GM21528 (cell line): ENCODE measurements around the gene SC5D.

ENCODE experiments used
- ATAC-seq: cut with Tn5 transposase; IDR thresholded peaks from one replicate; pipeline ENCODE4 v1.9.1; 2021; ENCODE audit warnings: mild to moderate bottlenecking, moderate library complexity; ENCODE audit not compliant: unreplicated experiment, low FRiP score

The SC5D gene

DNA sequence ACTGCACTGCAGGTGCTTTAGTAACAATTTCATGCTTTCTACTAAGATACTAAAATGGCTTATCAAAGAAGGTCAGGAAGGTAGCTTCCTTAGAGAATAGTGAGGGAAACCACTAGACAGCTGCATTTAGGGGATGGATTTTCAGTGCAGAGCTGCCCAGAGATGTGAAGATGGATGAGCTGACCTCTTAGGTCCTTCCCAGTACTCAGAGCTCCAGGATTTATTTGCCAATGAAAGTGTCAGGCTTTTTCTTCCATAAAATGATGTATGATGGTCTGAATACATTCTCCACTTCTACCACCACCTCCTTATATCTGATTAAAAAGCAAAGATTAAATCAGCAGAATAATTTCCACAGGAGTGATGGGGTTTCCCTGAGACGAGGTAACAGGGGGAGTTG, 35.0 kb downstream of the SC5D start:
- no peak for ATAC-seq

GRCh38 chr11:121328176-121328966, 35.8 kb downstream of the SC5D start:
- no peak for ATAC-seq

GRCh38 chr11:121328967-121329679, 36.6 kb downstream of the SC5D start:
- ATAC-seq, result no peak

- no peak for ATAC-seq
These were observed 37.3 kb downstream of the SC5D start for GRCh38 chr11:121329781-121330395.

DNA sequence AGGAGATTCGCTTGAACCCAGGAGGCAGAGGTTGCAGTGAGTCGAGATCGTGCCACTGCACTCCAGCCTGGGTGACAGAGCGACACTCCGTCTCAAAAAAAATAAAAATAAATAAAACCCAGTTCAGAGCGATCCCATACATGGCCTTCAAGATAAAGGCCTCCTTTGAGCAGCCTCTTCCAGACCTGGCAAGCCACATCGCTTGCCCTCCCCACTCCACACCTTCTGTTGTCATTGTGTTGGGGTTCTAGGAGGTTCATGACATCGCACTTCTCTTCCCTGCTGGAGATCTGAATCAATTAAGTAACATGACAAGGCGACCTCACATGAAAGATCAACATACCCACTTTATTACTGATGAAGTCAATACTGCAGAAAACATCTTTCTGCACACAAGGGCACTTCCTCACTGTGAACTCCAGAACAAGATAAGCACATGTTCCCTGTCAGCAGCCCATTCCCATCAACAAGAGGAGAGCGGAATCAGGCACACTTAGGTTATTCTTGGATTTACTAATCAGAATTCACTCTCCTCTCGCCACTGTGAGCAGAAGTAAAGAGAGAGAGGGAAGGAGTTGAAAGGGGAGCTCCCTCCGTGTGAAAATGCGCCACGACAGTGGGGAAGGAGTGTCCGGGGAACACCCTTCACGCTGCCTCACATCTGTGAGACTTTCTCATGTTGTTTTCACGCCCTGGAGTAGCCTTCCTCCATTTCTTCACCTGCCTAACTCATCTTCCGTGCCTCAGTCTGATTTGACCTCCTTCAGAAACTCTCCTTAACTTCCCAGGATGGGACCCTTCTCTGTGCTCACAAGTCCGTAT, 38.3 kb downstream of the SC5D start:
- ATAC-seq, result no peak

GRCh38 chr11:121334973-121335710, 42.6 kb downstream of the SC5D start:
- ATAC-seq, result no peak

DNA sequence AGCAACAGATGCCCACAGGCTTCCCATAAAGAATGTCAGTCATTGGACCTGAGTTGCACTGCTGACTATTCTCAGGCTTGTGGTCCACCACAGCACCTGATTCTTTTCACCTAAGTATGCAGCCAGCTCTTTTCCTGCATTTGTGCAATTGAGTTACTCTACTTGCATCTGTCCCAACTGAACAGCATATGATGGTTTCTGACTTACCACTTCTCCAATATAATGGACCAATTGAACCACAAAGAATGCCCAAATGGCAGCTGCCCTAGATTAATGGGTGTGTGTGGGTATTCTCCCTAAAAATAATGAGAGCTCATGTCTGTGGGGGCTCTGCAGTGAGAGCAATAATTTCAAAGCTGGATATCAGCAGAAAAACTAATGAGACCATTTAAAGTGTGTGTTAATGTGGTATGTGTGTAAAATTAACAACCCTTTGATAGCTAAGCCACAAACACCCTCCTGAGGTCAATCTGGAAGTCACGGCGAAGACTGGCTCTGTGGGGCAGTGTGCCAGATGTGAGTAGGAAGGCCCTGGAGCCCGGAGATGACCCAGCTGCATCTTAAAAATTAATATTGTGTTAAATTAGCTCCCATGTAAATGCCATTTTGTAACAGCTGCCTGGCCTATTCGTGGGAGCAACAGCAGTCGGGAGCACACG, 43.8 kb downstream of the SC5D start:
- no peak for ATAC-seq

GRCh38 chr11:121337078-121337477, 44.5 kb downstream of the SC5D start:
- ATAC-seq, result no peak

DNA sequence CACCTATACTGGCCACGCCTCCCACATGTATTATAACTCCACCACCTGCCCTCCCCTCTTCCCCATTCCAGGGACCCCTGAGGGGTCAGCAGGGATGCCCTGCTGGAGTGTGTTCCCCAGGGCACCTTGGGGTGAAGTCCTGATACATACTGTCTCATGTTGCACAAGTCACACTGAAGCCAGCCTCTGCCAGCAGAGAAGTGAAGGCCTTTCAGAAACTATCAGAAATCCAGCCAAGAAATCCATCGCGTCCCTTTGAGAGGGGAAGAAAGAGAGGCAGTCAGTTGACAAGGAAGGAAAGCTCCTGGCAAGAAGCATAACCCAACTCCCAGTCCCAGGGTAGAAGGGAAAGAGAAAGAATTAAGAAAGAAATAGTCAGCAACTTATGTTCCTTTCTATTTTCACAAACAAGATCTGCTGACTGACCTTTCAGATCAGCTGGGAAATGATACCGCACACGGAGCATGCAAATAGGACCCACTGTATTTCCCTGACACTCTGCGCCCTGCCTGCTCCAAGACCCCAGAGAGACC, 45.2 kb downstream of the SC5D start:
- no peak for ATAC-seq

DNA sequence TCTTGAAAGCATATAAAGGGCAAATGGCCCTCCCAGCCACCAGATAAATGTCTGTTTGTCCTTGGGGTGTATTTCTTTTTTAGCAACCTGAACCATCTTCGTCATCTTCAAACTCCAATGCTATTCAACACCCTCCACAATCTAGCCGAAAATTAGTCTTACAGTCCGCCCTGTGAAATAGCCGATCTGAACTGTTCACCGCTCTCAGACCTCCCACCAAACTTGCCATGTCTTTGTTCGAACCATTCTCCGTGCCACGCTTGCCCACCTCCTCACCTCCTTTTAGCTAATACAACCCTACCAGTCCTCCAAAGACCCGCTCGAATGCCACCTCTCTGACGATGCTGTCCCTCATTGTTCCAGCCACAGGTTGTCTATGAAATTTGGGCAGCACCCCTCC, 46.0 kb downstream of the SC5D start:
- ATAC-seq, result no peak

GRCh38 chr11:121340032-121340580, 47.5 kb downstream of the SC5D start:
- ATAC-seq, result no peak

- no peak for ATAC-seq
These were observed 49.0 kb downstream of the SC5D start for GRCh38 chr11:121341609-121342008.

DNA sequence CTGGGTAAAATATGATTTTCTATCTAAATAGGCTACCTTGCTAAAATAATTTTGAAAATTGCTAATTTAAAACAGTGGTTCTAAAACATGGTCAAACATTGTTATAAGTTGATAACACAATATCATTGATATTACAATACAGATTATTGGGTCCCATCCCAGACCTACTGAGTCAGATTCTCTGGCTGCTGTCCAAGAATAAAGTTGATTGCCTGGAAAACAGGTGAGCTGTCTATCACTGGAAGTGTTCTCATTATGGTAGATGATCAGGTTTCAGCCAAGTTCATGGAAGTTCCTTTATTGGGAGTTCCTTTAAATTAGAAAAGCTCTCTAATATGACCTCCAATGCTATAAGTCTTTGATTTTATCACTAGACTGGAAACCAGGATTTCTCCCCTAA, 52.3 kb downstream of the SC5D start:
- ATAC-seq, result no peak

DNA sequence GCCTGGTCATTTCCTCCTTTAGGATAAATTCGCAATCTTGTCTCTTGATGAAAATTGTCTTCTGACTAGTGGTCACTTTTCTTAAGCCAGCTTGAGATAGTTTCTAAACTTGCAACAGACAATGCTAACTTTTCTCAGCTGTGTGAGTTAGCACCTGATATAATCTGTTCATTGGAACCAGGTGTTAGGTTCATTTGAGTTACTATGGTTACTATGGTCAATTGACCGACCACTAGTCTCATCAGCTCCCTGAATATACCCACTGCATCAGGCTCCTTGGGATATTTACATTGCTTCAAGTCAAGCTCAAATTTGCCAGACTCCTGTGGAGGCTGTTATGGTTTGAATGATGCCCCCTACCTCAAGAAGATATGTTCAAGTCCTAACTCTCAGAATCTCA, 54.5 kb downstream of the SC5D start:
- ATAC-seq, result no peak

- no peak for ATAC-seq
These were observed 55.2 kb downstream of the SC5D start for GRCh38 chr11:121347813-121348212.

DNA sequence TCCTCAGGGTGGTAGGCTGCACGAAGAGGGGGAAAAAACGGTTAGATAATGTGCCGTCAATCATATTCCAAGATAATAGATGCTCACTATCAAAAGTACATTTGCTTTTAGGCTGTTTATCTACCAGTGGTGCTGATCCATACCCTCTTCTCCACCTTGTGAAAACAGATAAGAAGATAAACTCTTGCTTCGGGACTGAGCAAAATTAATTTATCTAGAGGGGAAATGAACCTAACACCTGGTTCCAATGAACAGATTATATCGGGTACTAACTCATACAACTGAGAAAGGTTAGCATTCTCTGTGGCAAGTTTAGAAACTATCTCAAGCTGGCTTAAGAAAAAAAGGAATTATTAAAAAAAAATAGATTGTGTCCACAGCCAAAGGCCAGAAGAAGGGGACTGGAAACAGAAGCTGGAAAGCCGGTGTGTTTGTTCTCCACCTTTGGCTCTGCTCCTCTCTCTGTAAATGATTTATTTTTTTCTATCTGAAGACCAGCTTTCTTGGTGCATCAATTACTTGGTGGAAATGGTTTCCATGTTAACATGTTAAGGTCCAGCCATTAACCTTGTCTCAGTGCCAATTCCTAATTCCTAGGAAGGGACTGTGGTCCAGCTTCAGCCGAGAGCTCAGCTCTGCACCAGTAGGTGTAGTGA, 55.8 kb downstream of the SC5D start:
- ATAC-seq, result no peak

DNA sequence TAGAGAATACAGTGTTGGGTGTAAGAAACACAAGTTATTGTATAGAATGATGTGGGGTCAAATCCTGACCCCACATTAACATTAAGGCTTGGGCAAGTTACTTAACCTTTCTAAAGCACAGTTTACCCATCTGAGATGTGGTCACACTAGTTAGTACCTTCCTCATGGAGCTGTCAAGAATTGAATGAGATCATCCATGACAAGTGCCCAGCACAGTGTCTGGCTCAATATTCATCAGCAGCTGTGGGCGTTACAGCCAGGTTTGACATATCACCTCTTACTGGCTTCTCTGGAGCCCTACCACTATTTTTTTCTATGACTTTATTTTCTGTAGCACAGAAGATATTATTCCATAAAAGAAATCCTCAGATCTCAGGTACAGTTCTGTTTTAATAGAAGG, 57.2 kb downstream of the SC5D start:
- no peak for ATAC-seq

- no peak for ATAC-seq
These were observed 57.9 kb downstream of the SC5D start for GRCh38 chr11:121350314-121351082.
